ENCODE data around the gene GRID2. TPM values are rescaled to one million over a fixed set of nuclear protein-coding genes. Genes with fewer than 3 reads are reported as not detected.

Gene GRID2
- polyA plus RNA-seq, 1 donor from 2014 or later = not detected

DNA sequence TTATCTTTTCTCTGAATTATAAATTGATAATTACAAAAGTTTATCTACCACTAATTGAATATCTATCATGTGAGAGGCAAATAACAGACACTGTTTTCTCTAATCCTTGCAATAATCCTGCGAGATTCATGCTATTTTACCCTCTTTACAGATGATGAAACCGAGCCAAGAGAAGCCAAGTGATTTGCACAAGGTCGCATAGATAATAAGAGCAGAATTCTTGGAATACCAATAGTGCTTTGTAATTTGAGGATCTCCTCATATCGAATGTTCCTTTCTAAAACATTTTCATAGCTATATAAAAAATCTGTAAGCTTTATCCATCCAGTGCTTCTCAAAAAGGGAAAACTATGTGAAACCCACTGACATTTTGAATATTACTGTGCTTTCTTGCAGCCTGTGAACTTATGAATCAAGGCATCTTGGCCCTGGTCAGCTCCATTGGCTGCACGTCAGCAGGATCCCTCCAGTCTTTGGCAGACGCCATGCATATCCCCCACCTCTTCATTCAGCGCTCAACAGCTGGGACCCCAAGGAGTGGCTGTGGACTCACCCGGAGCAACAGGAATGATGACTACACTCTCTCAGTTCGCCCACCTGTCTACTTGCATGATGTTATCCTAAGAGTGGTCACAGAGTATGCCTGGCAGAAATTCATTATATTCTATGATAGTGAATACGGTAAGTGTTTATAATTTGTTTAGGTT lies 781.0 kb downstream of the GRID2 start:
- H3K27ac Mint-ChIP-seq = no peak overlapping the region
- no peaks in the 10 kb centered on the region for H3K27me3 Mint-ChIP-seq
- H3K9me3 Mint-ChIP-seq = peaks cover 0 to 2% (median 0%) of the 10 kb centered on the region in 3 donors
- no peaks in the 10 kb centered on the region for H3K36me3 Mint-ChIP-seq
- H3K4me3 Mint-ChIP-seq = no peak overlapping the region
- H3K4me1 Mint-ChIP-seq = no peaks in the 10 kb centered on the region

GRCh38 chr4:93086356-93086755 lies 782.6 kb downstream of the GRID2 start:
- H3K27me3 Mint-ChIP-seq = no peaks in the 10 kb centered on the region
- no peak overlapping the region for H3K27ac Mint-ChIP-seq
- no peak overlapping the region for H3K4me3 Mint-ChIP-seq
- peaks cover 0 to 2% (median 0%) of the 10 kb centered on the region in 3 donors for H3K9me3 Mint-ChIP-seq
- no peaks in the 10 kb centered on the region for H3K4me1 Mint-ChIP-seq
- no peaks in the 10 kb centered on the region for H3K36me3 Mint-ChIP-seq

DNA sequence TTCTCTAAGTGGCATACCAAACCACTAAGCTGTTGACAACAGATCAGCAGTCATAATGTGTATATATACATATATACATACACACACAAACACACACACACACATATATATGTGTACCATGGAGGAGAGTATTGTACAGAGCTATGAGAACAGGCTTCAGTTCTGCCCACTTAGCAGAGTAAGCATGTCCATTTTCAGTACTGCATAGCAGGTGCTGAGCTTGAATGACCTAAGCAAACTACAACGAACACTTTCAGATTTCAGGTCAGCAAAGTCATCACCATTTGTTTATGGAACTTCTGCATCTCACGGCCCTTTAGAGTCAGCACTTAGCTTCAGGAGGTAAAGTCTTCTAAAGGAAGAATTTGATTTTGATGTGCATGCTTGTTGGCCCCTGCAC lies 789.0 kb downstream of the GRID2 start:
- no peak overlapping the region for H3K27ac Mint-ChIP-seq
- H3K4me1 Mint-ChIP-seq = no peaks in the 10 kb centered on the region

GRCh38 chr4:93103042-93103441 lies 799.3 kb downstream of the GRID2 start:
- no peak overlapping the region for H3K4me3 Mint-ChIP-seq
- H3K9me3 Mint-ChIP-seq = peaks cover 3 to 11% (median 7%) of the 10 kb centered on the region in 3 donors
- no peaks in the 10 kb centered on the region for H3K36me3 Mint-ChIP-seq
- H3K27ac Mint-ChIP-seq = peak overlapping the region in 1 of 3 donors; percentile 67
- H3K27me3 Mint-ChIP-seq = no peaks in the 10 kb centered on the region
- H3K4me1 Mint-ChIP-seq = no peaks in the 10 kb centered on the region

More for the DNA sequence above, 789.0 kb downstream of the GRID2 start:
- Mint-ChIP-seq H3K4me3 (no peak overlapping the region), H3K9me3 (no peaks in the 10 kb centered on the region), H3K27me3 (no peaks in the 10 kb centered on the region), H3K36me3 (peaks cover 1% of the 10 kb centered on the region)

- Mint-ChIP-seq H3K4me3 (no peak overlapping the region), H3K27me3 (no peaks in the 10 kb centered on the region), H3K36me3 (no peaks in the 10 kb centered on the region), H3K27ac (no peak overlapping the region), H3K9me3 (peaks cover 3 to 14% (median 3%) of the 10 kb centered on the region in 3 donors), H3K4me1 (no peaks in the 10 kb centered on the region)
These were observed 812.9 kb downstream of the GRID2 start for GRCh38 chr4:93116624-93117023.

GRCh38 chr4:93127489-93127888 lies 823.7 kb downstream of the GRID2 start:
- Mint-ChIP-seq H3K4me1 (no peaks in the 10 kb centered on the region), H3K9me3 (peaks cover 0 to 2% (median 0%) of the 10 kb centered on the region in 3 donors), H3K27me3 (no peaks in the 10 kb centered on the region), H3K4me3 (no peak overlapping the region), H3K36me3 (no peaks in the 10 kb centered on the region), H3K27ac (no peak overlapping the region)

DNA sequence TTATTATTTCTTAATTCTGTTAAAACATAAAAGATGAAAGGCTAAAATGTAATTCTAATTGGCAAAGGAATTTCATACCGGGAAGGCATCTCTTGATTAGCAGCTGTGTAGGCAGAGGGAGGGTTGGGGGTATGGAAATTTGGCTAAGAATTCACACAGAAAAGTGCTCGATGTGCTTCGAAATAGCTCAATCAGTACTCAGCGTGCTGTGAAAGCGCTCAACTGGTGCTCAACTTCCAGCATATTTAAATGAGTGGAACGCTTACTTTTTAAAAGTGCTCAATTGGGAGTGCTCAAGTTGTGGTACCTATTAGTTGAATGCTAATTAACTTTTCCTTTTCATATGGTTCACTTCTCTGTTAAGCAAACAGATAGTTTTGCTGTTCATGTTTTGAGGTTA lies 828.9 kb downstream of the GRID2 start:
- no peaks in the 10 kb centered on the region for H3K4me1 Mint-ChIP-seq
- H3K36me3 Mint-ChIP-seq = no peaks in the 10 kb centered on the region
- H3K4me3 Mint-ChIP-seq = no peak overlapping the region
- peaks cover 0 to 2% (median 0%) of the 10 kb centered on the region in 3 donors for H3K9me3 Mint-ChIP-seq
- H3K27ac Mint-ChIP-seq = no peak overlapping the region
- no peaks in the 10 kb centered on the region for H3K27me3 Mint-ChIP-seq

GRCh38 chr4:93139118-93139517 lies 835.4 kb downstream of the GRID2 start:
- Mint-ChIP-seq H3K4me1 (no peaks in the 10 kb centered on the region), H3K27me3 (no peaks in the 10 kb centered on the region), H3K27ac (no peak overlapping the region), H3K9me3 (no peaks in the 10 kb centered on the region), H3K4me3 (no peak overlapping the region), H3K36me3 (no peaks in the 10 kb centered on the region)

DNA sequence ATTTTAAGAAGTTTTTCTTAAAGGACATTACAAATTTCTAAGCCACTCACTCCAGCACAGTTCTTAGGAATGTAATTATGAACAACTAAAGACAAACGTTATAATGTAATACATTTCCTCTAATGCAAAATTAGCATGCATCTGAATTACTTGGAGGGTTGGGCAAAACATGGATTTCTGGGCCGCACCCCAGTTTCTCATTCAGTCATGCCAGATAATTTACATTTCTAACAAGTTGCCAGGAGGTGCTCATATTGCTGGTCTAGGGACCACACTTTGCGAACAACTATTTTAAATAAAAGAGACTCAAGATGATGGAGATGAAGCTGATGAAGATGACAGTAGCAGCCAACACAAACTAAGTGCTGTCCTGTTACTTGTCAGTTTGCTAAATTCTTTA lies 840.1 kb downstream of the GRID2 start:
- H3K9me3 Mint-ChIP-seq = peaks cover 0 to 1% (median 0%) of the 10 kb centered on the region in 3 donors
- H3K4me1 Mint-ChIP-seq = no peaks in the 10 kb centered on the region
- no peaks in the 10 kb centered on the region for H3K36me3 Mint-ChIP-seq
- no peak overlapping the region for H3K4me3 Mint-ChIP-seq
- no peak overlapping the region for H3K27ac Mint-ChIP-seq
- H3K27me3 Mint-ChIP-seq = no peaks in the 10 kb centered on the region

GRCh38 chr4:93144644-93145043 lies 840.9 kb downstream of the GRID2 start:
- H3K4me3 Mint-ChIP-seq = no peak overlapping the region
- H3K27me3 Mint-ChIP-seq = no peaks in the 10 kb centered on the region
- no peaks in the 10 kb centered on the region for H3K4me1 Mint-ChIP-seq
- H3K9me3 Mint-ChIP-seq = peaks cover 0 to 2% (median 0%) of the 10 kb centered on the region in 3 donors
- H3K27ac Mint-ChIP-seq = no peak overlapping the region
- no peaks in the 10 kb centered on the region for H3K36me3 Mint-ChIP-seq

DNA sequence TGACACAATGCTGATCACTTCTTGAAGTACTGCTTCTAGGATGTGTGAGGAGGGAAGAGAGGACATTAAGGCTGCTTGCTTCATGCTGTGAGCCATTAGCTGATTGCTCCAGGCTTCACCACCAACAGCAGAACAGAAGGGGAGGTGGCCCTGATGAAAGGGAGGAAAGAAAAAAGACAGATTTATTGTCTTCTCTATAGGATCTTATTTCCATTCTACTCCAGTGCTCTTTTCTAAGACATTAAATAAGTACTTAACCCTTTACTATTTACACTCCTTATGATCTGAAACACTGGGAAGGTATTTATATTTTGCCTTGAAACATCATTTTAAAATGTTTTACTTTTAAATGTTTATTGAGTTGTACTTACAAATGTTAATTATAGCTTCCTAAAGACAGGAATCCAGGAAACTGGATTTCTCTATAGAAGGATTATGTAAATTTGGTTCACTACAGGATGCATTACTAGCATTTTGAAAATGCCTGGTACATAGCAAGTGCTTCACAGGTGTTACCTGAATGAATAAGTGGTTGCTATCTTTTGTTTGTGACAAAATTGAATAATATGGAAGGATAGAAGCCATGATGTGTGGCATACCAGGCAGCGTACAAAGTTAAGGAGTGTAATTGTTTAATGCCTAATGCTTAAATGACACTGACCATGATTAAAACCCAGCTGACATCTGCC lies 843.9 kb downstream of the GRID2 start:
- H3K27ac Mint-ChIP-seq = no peak overlapping the region
- peaks cover 0 to 2% (median 0%) of the 10 kb centered on the region in 3 donors for H3K9me3 Mint-ChIP-seq
- no peaks in the 10 kb centered on the region for H3K36me3 Mint-ChIP-seq
- no peaks in the 10 kb centered on the region for H3K27me3 Mint-ChIP-seq
- no peaks in the 10 kb centered on the region for H3K4me1 Mint-ChIP-seq
- H3K4me3 Mint-ChIP-seq = no peak overlapping the region

GRCh38 chr4:93152491-93152890 lies 848.7 kb downstream of the GRID2 start:
- Mint-ChIP-seq H3K9me3 (peaks cover 0 to 8% (median 2%) of the 10 kb centered on the region in 3 donors), H3K27me3 (no peaks in the 10 kb centered on the region), H3K36me3 (no peaks in the 10 kb centered on the region), H3K4me3 (no peak overlapping the region), H3K27ac (no peak overlapping the region), H3K4me1 (no peaks in the 10 kb centered on the region)

DNA sequence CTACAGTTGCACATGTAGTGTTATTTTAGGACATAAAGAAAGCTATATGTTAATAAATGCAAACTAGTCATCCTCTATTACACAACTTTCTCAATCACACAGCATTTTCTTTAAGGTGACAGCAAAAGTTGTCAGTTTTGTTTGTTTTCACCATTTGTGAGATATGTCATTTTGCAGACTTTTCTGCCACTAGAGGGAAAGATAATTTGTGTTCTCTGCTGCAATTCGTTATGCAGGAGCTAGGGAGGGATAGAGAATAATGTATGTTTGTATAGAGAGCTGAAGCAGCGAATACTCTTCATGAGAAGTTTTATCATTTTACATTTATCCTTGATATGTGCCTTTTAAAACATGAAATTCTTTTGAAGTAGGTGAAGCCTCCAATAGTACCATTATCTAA lies 854.2 kb downstream of the GRID2 start:
- H3K27me3 Mint-ChIP-seq = no peaks in the 10 kb centered on the region
- H3K4me1 Mint-ChIP-seq = no peaks in the 10 kb centered on the region
- H3K27ac Mint-ChIP-seq = no peak overlapping the region
- no peaks in the 10 kb centered on the region for H3K36me3 Mint-ChIP-seq
- H3K9me3 Mint-ChIP-seq = peaks cover 2 to 8% (median 4%) of the 10 kb centered on the region in 3 donors
- H3K4me3 Mint-ChIP-seq = no peak overlapping the region

DNA sequence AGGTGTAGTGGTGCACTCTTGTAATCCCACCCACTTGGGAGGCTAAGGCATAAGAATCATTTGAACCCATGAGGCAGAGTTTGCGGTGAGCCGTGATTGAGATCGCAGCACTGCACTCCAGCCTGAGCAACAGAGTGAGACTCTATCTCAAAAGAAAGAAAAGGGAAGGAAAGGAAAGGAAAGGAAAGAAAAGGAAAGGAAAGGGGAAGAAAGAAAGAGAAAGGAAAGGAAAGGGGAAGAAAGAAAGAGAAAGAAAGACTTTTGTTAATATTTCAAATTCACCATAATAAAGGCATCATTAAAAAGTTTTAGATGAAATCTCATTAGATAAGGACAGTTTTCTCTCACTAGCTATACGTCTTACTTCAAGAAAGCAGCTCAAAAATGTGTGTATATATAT lies 864.3 kb downstream of the GRID2 start:
- Mint-ChIP-seq H3K27ac (peak overlapping the region in 1 of 3 donors; percentile 27), H3K4me1 (no peaks in the 10 kb centered on the region), H3K4me3 (no peak overlapping the region), H3K36me3 (no peaks in the 10 kb centered on the region), H3K27me3 (no peaks in the 10 kb centered on the region), H3K9me3 (peaks cover 0 to 3% (median 1%) of the 10 kb centered on the region in 3 donors)

GRCh38 chr4:93169966-93170365 lies 866.2 kb downstream of the GRID2 start:
- no peaks in the 10 kb centered on the region for H3K36me3 Mint-ChIP-seq
- peaks cover 0 to 3% (median 2%) of the 10 kb centered on the region in 3 donors for H3K9me3 Mint-ChIP-seq
- no peak overlapping the region for H3K4me3 Mint-ChIP-seq
- H3K27ac Mint-ChIP-seq = no peak overlapping the region
- H3K27me3 Mint-ChIP-seq = no peaks in the 10 kb centered on the region
- H3K4me1 Mint-ChIP-seq = no peaks in the 10 kb centered on the region

DNA sequence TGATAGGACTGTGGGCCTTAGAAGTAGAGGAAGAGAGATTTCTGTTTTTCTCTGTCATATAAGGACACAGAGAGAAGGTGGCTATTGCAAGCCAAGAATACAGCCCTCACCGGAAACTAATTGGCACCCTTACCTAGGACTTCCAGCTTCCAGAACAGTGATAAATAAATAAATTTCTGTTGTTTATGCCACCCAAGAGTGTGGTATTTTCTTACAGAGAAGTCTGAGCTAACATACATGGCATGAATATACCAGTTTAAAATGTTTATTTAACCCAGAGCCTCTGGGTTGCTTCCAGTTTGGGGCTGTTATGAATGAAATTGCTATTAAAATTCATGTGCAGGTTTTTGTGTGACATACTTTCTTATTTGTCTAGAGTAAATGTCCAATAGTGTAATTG lies 870.8 kb downstream of the GRID2 start:
- no peaks in the 10 kb centered on the region for H3K27me3 Mint-ChIP-seq
- peaks cover 0 to 2% (median 2%) of the 10 kb centered on the region in 3 donors for H3K9me3 Mint-ChIP-seq
- no peaks in the 10 kb centered on the region for H3K36me3 Mint-ChIP-seq
- no peak overlapping the region for H3K27ac Mint-ChIP-seq
- no peak overlapping the region for H3K4me3 Mint-ChIP-seq
- no peaks in the 10 kb centered on the region for H3K4me1 Mint-ChIP-seq
